Activated CD8-positive, alpha-beta memory T cell treated with anti-CD3 and anti-CD28 coated beads, Interleukin-2, amount 50 U/mL, for 48 hours (primary cell): ENCODE data around the gene AP4S1.
"Not testable (repeated sequence)": the region's sequence is repeated elsewhere in the genome, so short reads cannot be mapped to it uniquely, and the experiment has no call there.

Experiments used
- DNase-seq: peaks from one replicate; pipeline ENCODE4 v3.0.0-alpha.2; 2020

AP4S1 gene, protein sequence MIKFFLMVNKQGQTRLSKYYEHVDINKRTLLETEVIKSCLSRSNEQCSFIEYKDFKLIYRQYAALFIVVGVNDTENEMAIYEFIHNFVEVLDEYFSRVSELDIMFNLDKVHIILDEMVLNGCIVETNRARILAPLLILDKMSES

DNA sequence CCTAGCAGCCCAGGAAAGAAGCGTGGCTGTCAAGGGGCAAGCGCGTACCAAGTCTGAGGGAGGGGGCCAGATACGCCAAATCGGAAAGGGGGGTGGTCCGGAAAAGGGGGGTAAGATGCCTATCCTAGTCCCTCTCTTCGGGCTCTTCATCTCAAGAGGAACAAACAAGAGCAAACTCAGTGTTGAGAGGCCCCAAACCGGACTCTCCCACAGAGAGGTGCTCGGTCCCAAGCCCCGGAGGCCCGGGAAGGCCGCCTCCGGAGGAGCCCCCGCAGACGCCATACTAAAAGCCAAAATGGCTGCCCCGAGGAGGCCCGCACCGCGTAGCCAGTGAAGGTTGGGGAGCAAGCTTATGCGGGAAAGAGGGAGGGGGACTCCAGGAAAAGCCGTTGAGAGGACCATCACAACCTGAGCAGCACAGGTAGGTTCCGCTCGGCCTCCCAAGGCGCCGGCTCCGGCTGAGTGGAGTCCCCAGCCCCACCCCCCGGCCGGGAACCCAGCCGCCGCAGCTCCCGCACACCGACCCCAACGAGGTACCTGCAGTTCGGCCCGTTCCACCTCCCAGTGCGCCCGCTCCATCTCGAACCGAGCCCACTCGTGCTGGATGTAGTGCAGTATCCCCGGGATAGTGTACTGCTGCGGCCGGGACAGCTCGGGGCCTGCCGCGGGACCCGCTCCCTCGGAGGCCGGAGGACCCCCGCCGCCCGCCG lies at the start of gene AP4S1:
Gene AP4S1, plus strand, starts transcription at position 283 of the 710 bp plus-strand sequence. CDS start 40,548 bp downstream, outside the sequence.
- peak; percentile 80 for DNase-seq

DNA sequence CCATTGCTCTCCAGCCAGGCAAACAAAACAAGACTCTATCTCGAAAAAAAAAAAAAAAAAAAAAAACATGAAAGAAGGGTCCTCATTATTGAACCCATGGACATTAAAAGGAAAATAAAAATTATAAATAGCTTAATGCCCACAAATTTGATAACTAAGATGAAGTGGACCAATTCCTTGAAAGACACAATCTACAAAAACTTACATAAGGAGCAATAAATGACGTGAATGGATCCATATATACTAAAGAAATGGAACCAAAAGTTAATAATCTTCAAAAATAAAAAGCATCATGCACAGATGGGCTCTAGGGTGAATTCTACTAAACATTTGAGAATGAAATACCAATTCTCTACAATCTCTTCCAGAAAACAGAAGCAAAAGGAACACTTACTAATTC lies 47.7 kb upstream of the AP4S1 start:
- no peak for DNase-seq

DNA sequence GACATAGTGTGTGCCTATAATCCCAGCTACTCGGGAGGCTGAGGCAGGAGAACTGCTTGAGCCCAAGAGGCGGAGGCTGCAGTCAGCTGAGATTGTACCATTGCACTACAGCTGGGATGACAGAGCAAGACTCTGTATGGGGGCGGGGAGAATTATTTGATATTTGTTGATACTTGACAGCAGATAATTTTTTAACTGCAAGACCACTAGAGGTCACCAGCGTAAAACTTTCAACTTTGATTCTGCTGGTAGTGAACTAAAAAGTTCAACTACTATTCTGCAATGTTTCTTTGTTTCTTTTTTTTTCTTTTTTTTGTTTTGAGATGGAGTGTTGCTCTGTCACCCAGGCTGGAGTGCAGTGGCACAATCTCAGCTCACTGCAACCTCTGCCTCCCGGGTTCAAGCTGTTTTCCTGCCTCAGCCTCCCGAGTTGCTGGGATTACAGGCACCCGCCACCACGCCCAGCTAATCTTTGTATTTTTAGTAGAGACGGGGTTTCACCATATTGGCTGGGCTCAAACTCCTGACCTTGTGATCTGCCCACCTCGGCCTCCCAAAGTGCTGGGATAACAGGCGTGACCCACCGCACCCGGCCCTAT lies 45.2 kb upstream of the AP4S1 start:
- not testable (repeated sequence) for DNase-seq

DNA sequence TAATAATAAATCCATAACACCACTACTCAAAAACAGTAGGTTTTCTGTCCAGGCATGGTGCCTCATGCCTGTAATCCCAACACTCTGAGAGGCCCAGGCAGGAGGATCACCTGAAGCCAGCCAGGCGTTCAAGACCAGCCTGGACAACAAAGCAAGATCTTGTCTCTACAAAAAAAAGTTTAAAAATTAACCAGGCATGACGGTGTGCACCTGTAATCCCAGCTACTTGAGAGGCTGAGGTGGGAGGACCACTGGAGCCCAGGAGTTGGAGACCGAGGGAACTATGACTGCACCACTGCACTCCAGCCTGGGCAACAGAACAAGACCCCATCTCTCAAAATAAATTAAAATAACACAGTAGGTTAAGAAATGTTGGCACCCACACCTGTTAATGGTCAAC lies 44.5 kb upstream of the AP4S1 start:
- no peak for DNase-seq

DNA sequence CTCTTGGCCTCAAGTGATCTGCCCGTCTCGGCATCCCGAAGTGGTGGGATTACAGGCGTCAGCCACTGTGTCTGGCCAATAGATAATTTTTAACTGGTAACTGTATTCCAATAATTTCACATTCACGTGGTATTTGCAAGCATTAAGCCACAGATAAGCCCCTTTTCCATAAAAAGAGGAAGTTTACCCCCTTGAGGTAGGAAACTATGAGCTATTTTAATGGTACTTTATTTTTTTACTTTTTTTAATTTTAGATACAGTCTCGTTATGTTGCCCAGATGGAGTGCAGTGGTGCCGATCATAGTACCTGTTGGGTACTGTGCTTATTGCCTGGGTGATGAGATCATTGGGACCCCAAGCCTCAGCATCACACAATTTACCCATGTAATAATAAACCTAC lies 42.9 kb upstream of the AP4S1 start:
- no peak for DNase-seq

DNA sequence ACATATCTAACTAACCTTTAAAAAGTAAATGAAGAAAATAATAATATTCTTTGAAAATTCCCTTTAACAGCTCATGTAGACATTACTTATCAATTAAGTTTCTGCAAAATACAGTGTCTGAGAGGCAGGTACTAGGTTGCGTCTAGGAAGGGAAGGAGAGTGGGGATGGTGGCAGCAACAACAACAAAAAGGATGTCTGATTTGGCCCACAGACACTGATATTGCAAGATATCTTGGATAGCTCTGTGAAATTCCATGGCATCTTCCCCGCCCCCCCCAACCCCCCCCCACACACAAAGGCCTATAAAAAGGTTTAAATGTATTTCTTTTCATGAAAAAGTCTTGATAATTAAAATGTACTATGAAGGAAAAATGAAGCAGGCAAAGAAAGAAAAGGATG lies 41.6 kb upstream of the AP4S1 start:
- no peak for DNase-seq

DNA sequence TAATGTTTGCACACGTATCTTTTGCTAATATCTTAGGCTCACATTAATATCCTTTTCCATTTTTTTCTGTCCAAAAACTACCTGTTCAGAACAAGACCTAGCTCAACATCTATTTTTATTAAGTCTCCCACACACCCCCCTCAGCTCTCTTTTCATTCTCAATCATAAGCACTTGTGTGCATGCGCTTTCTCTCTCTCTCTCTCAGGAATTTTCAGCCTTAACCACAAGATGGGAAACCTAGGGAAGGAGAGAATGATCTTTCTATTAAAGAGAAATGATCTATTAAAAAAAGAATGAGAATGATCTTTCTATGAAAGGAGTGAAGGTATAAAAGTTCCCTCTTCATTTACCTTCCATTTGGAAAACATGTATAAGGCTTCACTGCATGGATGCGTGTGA lies 39.7 kb upstream of the AP4S1 start:
- no peak for DNase-seq

DNA sequence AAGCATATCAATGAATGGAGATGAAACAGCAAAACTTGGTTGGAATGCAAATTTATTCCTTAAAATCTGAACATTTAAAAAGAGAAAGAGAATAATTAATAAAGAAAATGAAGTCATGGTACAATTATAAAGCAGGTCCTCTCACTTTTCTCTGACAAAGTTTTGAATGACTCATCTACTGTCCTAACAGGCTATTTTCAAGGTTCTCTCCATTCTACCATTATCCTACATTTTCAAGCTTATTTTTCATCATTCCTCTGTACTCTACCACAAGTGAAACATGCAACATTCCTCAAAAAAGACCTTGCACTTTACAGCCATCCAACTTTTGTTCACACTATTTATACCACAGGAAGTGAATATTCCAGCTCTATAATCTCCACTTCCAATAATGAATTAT lies 36.9 kb upstream of the AP4S1 start:
- DNase-seq = no peak

DNA sequence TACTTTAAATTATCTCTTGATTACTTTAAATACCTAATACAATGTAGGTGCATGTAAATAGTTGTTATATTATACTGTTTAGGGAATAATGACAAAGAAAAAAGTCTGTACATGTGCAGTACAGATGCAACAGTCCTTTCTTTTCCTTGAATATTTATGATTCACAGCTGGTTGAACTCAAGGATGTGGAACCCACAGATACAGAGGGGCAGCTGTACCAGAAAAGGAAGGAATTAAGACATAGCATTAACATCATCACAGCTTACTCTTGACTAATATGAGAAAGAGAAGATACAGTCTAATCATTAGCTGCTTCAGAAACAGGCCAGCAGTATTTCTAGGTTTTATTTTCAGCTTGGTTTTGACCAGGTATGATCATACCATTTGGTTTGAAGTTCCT lies 34.7 kb upstream of the AP4S1 start:
- no peak for DNase-seq

DNA sequence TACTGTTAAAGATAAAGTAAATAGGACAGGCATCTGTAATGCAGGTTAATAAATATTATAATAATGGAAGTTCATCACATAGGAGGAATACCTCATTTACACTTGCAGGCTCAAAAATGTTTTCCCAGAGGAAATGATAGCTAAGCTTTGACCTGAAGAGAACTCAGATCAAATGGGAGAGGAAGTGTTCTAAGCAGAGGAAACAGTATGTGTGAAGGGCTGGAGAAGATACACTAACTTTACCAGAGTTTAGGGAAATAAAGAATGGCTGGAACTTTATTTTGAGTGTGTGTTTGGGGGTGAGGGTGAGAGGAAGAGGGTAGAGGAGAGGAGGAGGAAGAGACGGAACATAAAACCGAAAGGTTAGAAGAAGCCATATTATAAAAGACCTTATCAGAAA lies 34.0 kb upstream of the AP4S1 start:
- DNase-seq = no peak

DNA sequence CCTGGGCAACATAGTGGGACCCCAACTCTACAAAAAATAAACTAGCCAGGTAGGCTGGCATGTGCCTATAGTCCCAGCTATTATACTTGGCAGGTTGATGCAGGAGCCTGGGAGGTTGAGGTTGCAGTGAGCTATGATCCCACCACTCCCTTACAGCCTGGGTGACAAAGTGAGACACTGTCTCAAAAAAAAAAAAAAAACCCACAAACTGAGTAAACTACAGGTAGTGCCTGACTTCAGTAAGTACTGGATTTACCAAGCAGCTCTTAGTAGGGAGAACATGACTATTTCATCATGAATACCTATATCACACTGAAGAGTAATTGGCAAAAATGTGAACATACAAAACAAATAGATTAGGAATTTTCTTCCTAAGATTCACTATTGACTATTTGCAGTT lies 32.4 kb upstream of the AP4S1 start:
- DNase-seq = no peak

DNA sequence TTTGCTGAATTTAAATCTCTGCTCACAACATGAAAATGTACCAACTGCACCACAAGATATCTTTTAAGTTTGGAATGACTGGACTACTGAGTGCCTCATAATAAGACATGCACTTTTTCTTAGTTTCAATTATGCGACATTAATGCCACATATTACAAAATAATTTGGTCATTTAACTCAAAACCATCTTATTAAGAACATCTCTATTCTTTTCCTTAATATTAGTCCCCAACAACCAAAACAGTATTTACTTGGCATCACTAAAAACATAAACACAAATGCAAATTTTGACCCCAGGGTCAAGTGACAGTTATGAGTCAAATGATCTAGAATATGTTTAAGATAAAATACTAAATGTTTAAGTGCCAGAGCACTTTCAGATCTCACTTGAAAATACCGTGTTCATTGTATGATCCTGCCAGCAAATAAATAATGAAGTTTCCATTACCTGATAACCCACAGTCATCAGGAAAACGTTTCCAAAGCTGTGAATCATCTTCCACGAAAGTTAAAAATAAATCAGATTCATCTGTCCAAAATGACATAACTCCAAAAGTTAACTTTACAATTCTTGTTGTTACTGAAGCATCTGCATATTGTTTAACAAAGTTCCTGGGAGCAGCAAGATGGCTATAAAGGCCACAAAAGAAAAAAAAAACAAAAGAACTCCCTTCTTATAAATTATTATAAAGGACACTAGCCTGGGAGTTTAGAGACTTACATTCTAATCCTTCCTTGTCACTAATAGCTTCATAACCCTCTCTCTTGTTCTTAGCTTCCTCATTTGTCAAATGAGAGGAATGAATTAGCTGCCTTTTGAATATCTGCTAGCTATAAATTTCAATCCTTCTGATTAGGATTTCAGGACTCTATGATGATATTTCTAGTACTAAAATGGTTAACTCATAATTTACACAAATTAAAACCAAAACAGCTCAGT lies 30.5 kb upstream of the AP4S1 start:
- DNase-seq = no peak

DNA sequence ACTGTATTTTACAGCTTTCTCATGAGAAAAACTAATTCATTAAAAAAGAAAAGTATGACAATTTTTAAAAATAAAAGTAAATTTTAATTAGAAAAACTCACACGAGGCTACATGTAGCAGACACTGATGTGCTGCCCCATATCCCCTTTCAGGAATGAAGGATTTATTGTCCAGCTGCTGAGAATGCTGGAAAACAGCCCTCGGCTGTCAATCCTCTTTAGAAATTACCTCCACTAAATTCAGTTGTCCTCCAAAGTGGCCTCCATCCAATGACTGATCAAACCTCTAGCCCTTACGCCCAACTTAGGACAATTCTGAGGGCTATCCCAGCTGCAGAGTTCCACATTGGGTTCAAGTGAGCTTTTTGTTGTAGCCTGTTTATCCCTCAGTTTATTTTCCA lies 29.8 kb upstream of the AP4S1 start:
- DNase-seq = no peak

DNA sequence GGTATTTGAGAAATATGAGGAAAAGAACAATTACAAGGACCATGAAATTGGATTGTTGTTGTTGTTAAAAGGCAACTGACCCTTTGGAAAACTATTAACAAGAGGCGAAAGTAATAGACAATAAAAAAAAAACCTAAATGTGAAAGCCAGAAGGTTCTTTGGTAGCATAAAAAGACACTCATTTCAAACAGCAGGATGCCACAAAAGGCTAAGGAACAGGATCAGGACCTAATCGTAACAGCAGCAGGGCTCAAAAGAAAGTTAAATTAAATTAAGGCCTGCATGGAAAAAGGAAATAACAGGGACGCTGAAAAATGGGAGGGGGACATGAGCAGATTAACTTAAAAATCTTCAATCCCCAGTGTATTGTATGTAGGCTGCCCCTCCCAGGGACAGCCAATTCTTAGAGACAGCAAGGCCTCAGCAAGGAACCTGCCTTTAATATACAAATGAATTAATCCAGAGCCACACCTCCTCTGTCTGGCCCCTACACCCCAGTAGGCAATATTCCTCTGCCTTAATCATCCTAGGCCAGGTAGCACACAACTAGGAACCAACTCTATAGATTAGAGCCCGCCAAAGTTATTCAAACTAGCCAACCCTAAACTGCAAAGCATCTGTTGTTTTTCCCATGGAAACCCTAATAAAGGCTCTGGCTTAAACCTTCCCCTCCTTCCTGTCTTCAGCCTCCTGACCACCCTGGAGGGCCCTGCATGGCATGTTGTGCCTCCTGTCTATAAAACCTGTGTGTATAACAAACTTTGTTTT lies 28.4 kb upstream of the AP4S1 start:
- no peak for DNase-seq

DNA sequence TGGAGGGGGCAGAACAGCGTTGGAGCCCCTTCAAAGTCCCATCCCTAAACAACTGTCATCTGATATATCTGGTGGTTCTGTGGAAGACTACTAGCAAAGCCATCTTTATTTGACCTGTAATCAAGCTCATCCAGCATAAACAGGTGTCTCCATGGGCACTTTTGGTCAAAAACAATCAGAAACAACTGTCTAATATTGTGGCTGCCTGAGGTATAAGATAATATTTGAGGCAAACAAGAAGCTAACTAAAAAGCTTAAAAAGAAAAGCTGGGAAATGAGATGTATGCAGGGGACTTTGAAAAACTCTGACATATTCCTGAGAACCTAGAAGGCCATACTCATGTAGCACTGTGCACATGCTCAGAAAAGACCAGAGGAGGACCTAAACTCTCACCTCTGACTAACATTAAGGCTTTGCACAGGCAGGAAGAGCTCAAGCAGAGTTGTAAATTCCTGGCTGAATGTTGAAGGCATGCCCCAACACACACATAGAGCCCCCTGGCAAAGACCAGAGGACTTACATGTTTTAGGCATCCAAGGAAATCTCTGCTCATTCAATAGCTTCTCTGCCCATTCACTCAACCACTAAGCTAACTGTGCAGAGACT lies 27.2 kb upstream of the AP4S1 start:
- DNase-seq = no peak

DNA sequence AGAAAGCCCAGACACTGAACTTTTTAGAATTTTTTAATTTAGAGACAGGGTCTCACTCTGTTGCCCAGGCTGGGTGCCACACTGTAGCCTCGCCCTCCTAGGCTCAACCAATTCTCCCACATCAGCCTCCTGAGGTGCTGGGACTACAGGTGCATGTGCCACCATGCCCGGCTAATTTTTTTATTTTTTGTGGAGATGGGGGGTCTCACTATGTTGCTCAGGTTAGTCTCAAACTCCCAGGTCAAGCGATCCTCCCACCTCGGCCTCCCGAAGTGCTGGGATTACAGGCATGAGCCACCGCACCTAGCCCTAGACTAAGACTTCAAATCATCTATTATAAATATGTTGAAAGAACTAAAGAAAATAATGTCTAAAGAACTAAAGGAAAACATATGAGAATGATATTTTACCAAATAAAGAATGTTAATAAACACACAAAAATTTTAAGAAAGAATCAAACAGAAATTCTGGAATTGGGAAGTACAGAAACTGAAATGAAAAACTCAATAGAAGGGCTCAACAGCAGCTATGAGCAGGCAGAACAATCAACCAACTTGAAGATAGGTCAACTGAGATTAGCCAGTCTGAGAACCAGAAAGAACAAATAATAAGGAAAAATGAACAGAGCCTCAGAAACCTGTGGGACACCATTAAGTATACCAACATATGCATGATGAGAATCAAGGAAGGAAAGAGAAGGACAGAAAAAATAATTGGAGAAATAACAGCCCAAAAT lies 26.2 kb upstream of the AP4S1 start:
- no peak for DNase-seq

DNA sequence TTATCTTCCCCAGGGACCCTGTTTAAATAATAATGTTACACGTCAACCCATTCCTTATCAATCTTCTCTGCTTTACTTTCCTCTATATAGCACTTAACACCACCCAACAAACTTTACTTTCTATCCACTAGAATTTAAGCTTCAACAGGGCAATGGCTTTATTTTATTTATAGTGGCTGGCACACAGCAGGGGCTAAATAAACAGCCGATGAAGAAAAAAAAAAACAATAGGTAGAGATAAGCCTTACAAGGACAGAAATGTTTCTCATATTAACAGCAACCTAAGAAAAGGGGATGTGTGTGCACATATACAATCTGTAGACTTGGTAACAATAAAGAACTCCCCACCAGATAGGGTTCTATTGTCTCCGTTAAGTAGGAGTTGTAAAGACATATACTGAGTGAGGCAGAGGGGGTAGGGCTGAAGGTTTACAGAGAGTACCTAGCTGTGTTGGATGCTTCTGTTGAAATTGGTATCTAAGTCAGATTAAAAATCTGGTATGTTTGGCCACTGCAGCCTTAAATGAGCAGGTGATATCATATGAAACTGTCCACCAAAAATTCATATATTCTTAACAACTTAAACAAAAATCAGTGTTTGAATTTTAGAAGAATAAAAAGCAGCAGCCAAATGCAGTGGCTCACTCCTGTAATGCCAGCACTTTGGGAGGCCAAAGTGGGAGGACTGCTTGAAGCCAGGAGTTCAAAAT lies 24.7 kb upstream of the AP4S1 start:
- DNase-seq = no peak

DNA sequence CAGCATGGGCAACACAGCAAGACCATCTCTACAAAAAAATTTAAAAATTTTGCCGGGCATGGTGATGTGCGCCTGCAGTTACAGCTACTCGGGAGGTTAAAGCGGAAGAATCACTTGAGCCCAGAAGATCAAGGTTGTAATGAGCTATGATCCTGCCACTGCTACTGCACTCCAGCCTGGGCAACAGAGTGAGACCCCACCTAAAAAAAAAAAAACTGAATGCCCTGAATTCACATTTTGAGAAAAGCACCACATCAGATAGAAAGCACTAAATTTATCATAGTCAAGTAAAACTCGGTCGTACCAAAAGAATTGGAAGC lies 24.1 kb upstream of the AP4S1 start:
- no peak for DNase-seq

DNA sequence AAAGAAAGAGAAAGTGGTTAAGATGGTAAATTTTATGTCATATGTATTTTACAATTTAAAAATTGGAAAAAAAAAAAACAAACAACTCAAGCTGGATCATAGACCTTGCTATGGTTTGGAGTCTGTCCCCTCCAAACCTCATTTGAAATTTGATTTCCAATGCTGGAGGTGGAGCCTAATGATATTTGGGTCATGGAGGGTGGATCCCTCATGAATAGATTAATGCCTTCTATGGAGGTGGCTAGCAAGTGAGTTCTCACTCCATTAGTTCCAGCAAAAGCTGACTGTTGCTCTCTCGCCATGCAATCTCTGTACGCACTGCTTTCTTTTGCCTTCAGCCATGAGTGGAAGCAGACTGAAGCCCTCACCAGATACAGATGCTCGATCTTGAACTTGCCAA lies 22.2 kb upstream of the AP4S1 start:
- DNase-seq = no peak

DNA sequence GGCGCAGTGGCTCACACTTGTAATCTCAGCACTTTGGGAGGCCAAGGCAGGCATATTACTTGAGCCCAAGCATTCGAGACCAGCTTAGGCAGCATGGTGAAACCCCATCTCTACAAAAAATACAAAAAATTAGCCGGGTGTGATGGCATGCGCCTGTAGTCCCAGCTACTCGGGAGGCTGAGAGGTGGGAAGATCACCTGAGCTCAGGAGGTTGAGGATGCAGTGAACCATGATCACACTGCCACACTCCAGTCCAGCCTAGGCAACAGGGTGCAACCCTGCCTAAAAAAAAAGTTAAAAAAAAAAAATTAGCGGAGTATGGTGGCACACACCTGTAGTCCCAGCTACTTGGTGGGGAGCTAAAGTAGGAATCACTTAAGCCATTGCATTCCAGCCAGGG lies 21.4 kb upstream of the AP4S1 start:
- not testable (repeated sequence) for DNase-seq

DNA sequence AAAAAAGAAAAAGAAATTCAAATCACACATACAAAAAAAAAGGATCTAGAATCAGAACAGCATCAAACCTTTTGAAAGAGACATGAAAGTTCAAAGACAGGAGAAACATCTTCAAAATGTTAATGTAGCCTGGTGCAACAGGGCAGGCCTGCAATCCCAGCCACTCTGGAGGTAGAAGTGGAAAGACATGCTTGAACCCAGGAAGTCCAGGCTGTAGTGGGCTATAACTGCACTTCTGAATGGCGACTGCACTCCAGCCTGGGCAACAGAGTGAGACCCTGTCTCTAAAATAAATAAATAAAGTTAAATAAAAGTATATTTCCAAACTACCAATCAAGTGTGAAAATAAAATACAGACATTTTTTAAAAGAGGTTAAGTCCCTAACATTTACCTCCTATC lies 18.7 kb upstream of the AP4S1 start:
- no peak for DNase-seq
